Dendritic cell treated with granulocyte-macrophage colony-stimulating factor and Interleukin-4, amounts not matched to agents 40 ng/mL and 50 ng/mL, for 4 days (primary cell): ENCODE measurements around the gene SPANXA1.
"Not testable (repeated sequence)": the region's sequence is repeated elsewhere in the genome, so short reads cannot be mapped to it uniquely, and the experiment has no call there.

Experiments used
- H3K27ac Mint-ChIP-seq: one replicate; pipeline ENCODE4 v1.8.0; 2022; ENCODE audit warnings: mild to moderate bottlenecking, mixed read lengths
- H3K27me3 Mint-ChIP-seq: one replicate; pipeline ENCODE4 v1.8.0; 2022; ENCODE audit warnings: mild to moderate bottlenecking, mixed read lengths
- H3K36me3 Mint-ChIP-seq: one replicate; pipeline ENCODE4 v1.8.0; 2022; ENCODE audit warnings: low read depth, mixed read lengths
- H3K4me1 Mint-ChIP-seq: one replicate; pipeline ENCODE4 v1.8.0; 2022; ENCODE audit warnings: low read depth, mixed read lengths
- H3K4me3 Mint-ChIP-seq: one replicate; pipeline ENCODE4 v1.8.0; 2022; ENCODE audit warnings: mild to moderate bottlenecking, moderate library complexity, mixed read lengths
- H3K9me3 Mint-ChIP-seq: one replicate; pipeline ENCODE4 v1.8.0; 2022; ENCODE audit warnings: mixed read lengths
- intact Hi-C: fragments of 100-400 bp; cut with micrococcal nuclease; formaldehyde crosslinking; loops from one replicate; pipeline ENCODE4 v1.15.0; 2022

The SPANXA1 gene, protein sequence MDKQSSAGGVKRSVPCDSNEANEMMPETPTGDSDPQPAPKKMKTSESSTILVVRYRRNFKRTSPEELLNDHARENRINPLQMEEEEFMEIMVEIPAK

GRCh38 chrX:141584638-141585037, at the start of gene SPANXA1:
SPANXA1 (minus strand) TSS chrX:141584738; CDS start chrX:141584678, 60 bp downstream.
- H3K27me3 Mint-ChIP-seq, H3K36me3 Mint-ChIP-seq, H3K9me3 Mint-ChIP-seq, H3K27ac Mint-ChIP-seq, H3K4me3 Mint-ChIP-seq, H3K4me1 Mint-ChIP-seq, intact Hi-C loops: not testable (repeated sequence)

- Mint-ChIP-seq H3K4me1 (no peaks in the 10 kb centered on the region), H3K4me3 (no peak overlapping the region), H3K36me3 (no peaks in the 10 kb centered on the region), H3K27me3 (no peaks in the 10 kb centered on the region), H3K9me3 (no peaks in the 10 kb centered on the region), H3K27ac (no peak overlapping the region)
- intact Hi-C loops = no loop called here
Measured at GRCh38 chrX:141632124-141632523, 47.6 kb upstream of the SPANXA1 start.

- H3K9me3 Mint-ChIP-seq = peaks cover 20% of the 10 kb centered on the region
- H3K27me3 Mint-ChIP-seq = no peaks in the 10 kb centered on the region
- H3K27ac Mint-ChIP-seq = no peak overlapping the region
- intact Hi-C loops = no loop called here
- no peaks in the 10 kb centered on the region for H3K4me1 Mint-ChIP-seq
- H3K36me3 Mint-ChIP-seq = no peaks in the 10 kb centered on the region
- H3K4me3 Mint-ChIP-seq = no peak overlapping the region
Measured at GRCh38 chrX:141619336-141619735, 34.8 kb upstream of the SPANXA1 start.

GRCh38 chrX:141609111-141609510, 24.6 kb upstream of the SPANXA1 start:
- Mint-ChIP-seq H3K27ac (no peak overlapping the region), H3K27me3 (no peaks in the 10 kb centered on the region), H3K4me3 (no peak overlapping the region), H3K4me1 (no peaks in the 10 kb centered on the region), H3K36me3 (no peaks in the 10 kb centered on the region), H3K9me3 (no peaks in the 10 kb centered on the region)
- intact Hi-C loops = no loop called here

DNA sequence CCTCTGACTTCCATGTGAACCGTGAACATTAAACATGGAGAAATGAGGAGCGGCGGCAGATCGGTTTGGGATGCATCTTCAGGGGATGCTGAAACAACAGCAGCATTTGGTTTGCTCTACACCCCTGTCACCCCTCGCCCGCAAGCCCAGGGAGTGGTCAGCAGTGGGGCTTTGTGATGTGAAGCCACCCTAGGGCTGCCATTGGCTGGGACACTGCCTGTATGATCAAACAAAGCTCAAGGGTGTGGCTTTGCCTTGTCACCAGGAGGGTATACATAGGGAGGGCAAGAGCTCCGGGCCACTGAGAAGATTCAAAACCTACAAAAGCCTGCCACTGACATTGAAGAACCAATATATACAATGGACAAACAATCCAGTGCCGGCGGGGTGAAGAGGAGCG, 4.9 kb upstream of the SPANXA1 start, which contains the start of gene SPANXA2:
SPANXA2 (plus strand) TSS at position 301 of the 400 bp plus-strand sequence; CDS start at position 361, 60 bp downstream.
- not testable (repeated sequence) for H3K27ac Mint-ChIP-seq, H3K36me3 Mint-ChIP-seq, H3K9me3 Mint-ChIP-seq

GRCh38 chrX:141542551-141542950, 42.0 kb downstream of the SPANXA1 start:
- H3K4me1 Mint-ChIP-seq, intact Hi-C loops, H3K27me3 Mint-ChIP-seq, H3K36me3 Mint-ChIP-seq, H3K9me3 Mint-ChIP-seq, H3K4me3 Mint-ChIP-seq, H3K27ac Mint-ChIP-seq: not testable (repeated sequence)

More for the DNA sequence above, 4.9 kb upstream of the SPANXA1 start, which contains the start of gene SPANXA2:
- H3K4me3 Mint-ChIP-seq, H3K4me1 Mint-ChIP-seq, intact Hi-C loops, H3K27me3 Mint-ChIP-seq: not testable (repeated sequence)
